ENCODE measurements around the gene MCM8. TPM values are rescaled to one million over a fixed set of nuclear protein-coding genes. Genes with fewer than 3 reads are reported as not detected.

The MCM8 gene
- total and polyA plus RNA-seq, 2 donors (not counting 1 experiment from before 2014, with no cell fraction given): 4.4 to 13.8 TPM

DNA sequence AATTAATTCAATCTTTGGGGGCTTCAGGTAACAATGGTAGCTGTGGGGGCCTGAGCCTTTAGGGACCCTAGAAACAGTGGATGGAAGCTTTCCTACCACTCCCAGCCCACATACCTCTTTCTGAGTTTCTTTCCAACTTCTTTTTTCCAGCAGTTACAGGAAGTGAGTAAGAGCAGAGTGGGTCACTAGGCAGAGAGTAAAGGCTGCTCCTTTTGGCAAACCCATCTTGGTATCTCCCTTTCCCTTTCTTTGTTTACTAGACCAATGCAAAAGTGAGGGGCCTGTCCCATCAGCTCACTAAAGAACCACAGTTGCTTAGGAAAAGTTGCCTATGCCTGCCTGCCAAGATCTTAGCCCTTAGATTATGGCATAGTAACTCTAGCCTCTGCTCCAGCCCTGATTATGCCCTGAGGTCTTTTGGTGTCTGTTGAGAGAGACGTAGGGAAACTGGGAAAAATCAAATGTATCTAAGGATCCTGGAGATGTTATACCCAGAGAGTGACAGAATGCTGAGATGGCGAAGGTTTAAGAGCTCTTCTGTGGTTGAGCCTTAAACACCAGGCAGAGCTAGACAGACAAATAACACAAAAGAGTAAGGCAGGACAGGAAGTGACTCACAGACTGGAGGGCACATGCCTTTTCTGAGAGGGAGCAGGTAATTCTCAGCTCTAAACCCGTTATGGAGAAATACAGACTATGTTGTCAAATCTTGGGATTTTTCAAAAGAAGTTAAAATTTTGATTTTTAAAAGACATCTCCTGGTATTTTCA is 31.4 kb upstream of the MCM8 start:
- H3K36me3 ChIP-seq (replicated peaks in 1 of 2; ENCODE audit: control extremely low read depth in 1 of 2, control insufficient read depth in 1 of 2, extremely low read depth in 1 of 2, insufficient read depth in 2 of 2, low read length in 1 of 2): no peaks in the 10 kb centered on the region
- H3K9me3 ChIP-seq (ENCODE audit: control extremely low read depth in 1 of 3, control insufficient read depth in 2 of 3, insufficient read depth in 1 of 3, low read length in 2 of 3): no peaks in the 10 kb centered on the region
- CTCF ChIA-PET: no interaction called here
- POLR2A ChIA-PET: no interaction called here
- H3K27ac ChIP-seq (ENCODE audit: low read length in 2 of 2): no peak overlapping the region
- no peak overlapping the region for H3K9ac ChIP-seq (ENCODE audit: low read length)
- no peaks in the 10 kb centered on the region for H3K4me1 Mint-ChIP-seq
- no peaks in the 10 kb centered on the region for H3K9me3 Mint-ChIP-seq (ENCODE audit: insufficient read depth)
- no peak for DNase-seq
- no peaks in the 10 kb centered on the region for H3K4me1 ChIP-seq (ENCODE audit: control insufficient read depth in 2 of 2, insufficient read depth in 2 of 2, low read length in 2 of 2)
- H2AFZ ChIP-seq (ENCODE audit: insufficient read depth, low read depth, low read length, poor library complexity, severe bottlenecking): no peak overlapping the region
- no peak overlapping the region for H3K4me3 Mint-ChIP-seq
- TF ChIP-seq EZH2 (IDR thresholded peaks at IDR 0.05; ENCODE audit: borderline replicate concordance, insufficient read depth, low read depth, low read length, poor library complexity, severe bottlenecking) (no peak), CTCF (IDR thresholded peaks at IDR 0.05) (no peak)
- no peak for ATAC-seq (ENCODE audit: low read depth)
- H3K79me2 ChIP-seq (ENCODE audit: control insufficient read depth, insufficient read depth, low read length): no peaks in the 10 kb centered on the region
- intact Hi-C loops (cut with micrococcal nuclease): no loop called here
- no peak overlapping the region for H3K4me3 ChIP-seq (ENCODE audit: control extremely low read depth in 1 of 5, extremely low read depth in 1 of 5, insufficient read depth in 1 of 5, low read depth in 2 of 5, low read length in 4 of 5)
- WGBS (ENCODE audit: insufficient coverage): 50% methylated on average over 2 of the region's 3 CpGs
- H3K27ac Mint-ChIP-seq: no peak overlapping the region
- no peak overlapping the region for H3K4me2 ChIP-seq (replicated peaks; ENCODE audit: low read depth, low read length, poor library complexity, severe bottlenecking)
- peaks cover 54% of the 10 kb centered on the region for H3K27me3 Mint-ChIP-seq
- H4K20me1 ChIP-seq (ENCODE audit: control insufficient read depth, insufficient read depth, low read length, poor library complexity, severe bottlenecking): no peaks in the 10 kb centered on the region
- peaks cover 0 to 5% (median 0%) of the 10 kb centered on the region in 4 experiments for H3K27me3 ChIP-seq (replicated peaks in 1 of 4; ENCODE audit: control extremely low read depth in 1 of 4, control insufficient read depth in 3 of 4, insufficient read depth in 4 of 4, low read length in 3 of 4)
